Activated B cell treated with CpG ODN at 0.5 μM for 24 hours (primary cell): ENCODE data around the gene REPIN1. TPM values are rescaled to one million over a fixed set of nuclear protein-coding genes. Genes with fewer than 3 reads are reported as not detected.
A peak's percentile ranks its signal among the peaks of the same experiment; 100 is the strongest.

Source experiments
- ATAC-seq: fragments of 200-7000 bp; cut with Tn5 transposase; one replicate; pipeline ENCODE4 v1.10.0; 2021; ENCODE audit warnings: low read depth, mild to moderate bottlenecking, moderate library complexity
- CTCF ChIA-PET: fragments of 350-600 bp; sonication (Branson Sonifier 250); formaldehyde crosslinking; loops from one replicate; lab custom pipeline; 2021; ENCODE audit warnings: antibody characterized with exemption; lab: Charles Lee
- POLR2A ChIA-PET: fragments of 350-600 bp; sonication (Branson Sonifier 250); formaldehyde crosslinking; loops from one replicate; lab custom pipeline; 2021; ENCODE audit warnings: antibody characterized with exemption; lab: Charles Lee
- DNase-seq: peaks from one replicate; pipeline ENCODE4 v3.0.0; 2022
- H3K27ac Mint-ChIP-seq: one replicate; pipeline ENCODE4 v1.8.0; 2020; ENCODE audit warnings: mixed read lengths
- H3K27me3 Mint-ChIP-seq: one replicate; pipeline ENCODE4 v1.8.0; 2021; ENCODE audit warnings: mixed read lengths
- H3K36me3 Mint-ChIP-seq: one replicate; pipeline ENCODE4 v1.8.0; 2021; ENCODE audit warnings: low read depth, mixed read lengths
- H3K4me1 Mint-ChIP-seq: one replicate; pipeline ENCODE4 v1.8.0; 2021; ENCODE audit warnings: mixed read lengths
- H3K4me3 Mint-ChIP-seq: one replicate; pipeline ENCODE4 v1.8.0; 2020; ENCODE audit warnings: mild to moderate bottlenecking, mixed read lengths
- H3K9me3 Mint-ChIP-seq: one replicate; pipeline ENCODE4 v1.8.0; 2020; ENCODE audit warnings: mixed read lengths
- intact Hi-C: fragments of 100-400 bp; cut with micrococcal nuclease; formaldehyde crosslinking; loops from one replicate; pipeline ENCODE4 v1.15.1; 2024
- total RNA-seq: library from RNA; stranded (reverse); gene quantifications from 2 replicates; pipeline ENCODE4 v1.2.3, GENCODE V29; 2022
- TF ChIP-seq, protein P1 (sequence below): fragments of 200-600 bp; IDR thresholded peaks from one replicate; pipeline ENCODE4 v1.8.0; 2022; ENCODE audit warnings: antibody characterized with exemption, mild to moderate bottlenecking

Gene REPIN1
- total RNA-seq, 1 donor from 2014 or later: 116 TPM

DNA sequence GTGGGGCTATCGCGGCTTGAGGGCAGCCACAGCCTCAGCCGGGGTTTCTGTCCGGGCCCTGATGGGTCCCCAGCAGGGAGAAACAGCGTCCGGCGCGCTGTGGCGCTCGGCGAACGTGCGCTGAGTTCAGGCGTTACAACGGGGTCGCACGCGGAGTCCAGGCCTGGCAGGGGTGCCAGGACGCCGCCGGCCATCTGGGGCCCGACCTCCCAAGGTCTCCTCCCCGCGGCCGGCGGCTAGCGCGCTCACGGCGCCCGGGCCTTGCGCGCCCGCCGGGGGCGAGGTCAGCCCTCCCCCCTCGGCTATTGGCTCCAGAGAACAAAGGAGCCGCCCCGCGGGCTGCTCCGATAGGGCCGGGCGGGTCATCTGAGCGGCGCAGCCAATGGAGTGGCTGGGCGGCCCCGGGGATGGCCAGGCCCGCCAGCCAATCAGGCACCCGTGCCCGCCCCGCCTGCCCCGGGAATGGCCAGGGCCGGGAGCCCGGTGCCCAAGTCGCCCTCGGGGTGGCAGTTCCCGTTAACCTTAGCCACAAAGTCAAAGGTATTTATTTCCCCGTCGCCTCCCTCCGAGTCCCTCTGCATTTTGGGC lies 10.3 kb downstream of the REPIN1 start, which contains the start of gene ZNF775:
Gene ZNF775, plus strand, starts transcription at position 478 of the 588 bp plus-strand sequence. CDS start 9,141 bp downstream, outside the sequence.
- POLR2A ChIA-PET: interaction anchor here (0.6 to 4.8 kb wide), 5 partner anchors 11 to 1464 kb away, joined by 6 to 261 read pairs (median 13); partner anchors contain the start of genes ACTR3C, LRRC61 and REPIN1
- intact Hi-C loops: loop anchor here (1.0 to 5.0 kb wide), 10 partner anchors 10 to 704 kb away; partner anchors contain the start of genes ABCB8, ACTR3C, LRRC61 and TMUB1
- no peaks in the 10 kb centered on the region for H3K27me3 Mint-ChIP-seq
- peaks cover 80% of the 10 kb centered on the region for H3K4me1 Mint-ChIP-seq
- CTCF ChIA-PET: interaction anchor here (1.7 to 2.1 kb wide), 2 partner anchors 10 to 11 kb away, joined by 5 to 6 read pairs; partner anchors contain the start of gene REPIN1
- ATAC-seq (peak; percentile 93), DNase-seq (peak; percentile 90)
- H3K4me3 Mint-ChIP-seq: peak within 1 kb of the TSS; percentile 90
- H3K27ac Mint-ChIP-seq: peak within 1 kb of the TSS; percentile 88
- H3K9me3 Mint-ChIP-seq: no peaks in the 10 kb centered on the region
- TF ChIP-seq, protein P1, sequence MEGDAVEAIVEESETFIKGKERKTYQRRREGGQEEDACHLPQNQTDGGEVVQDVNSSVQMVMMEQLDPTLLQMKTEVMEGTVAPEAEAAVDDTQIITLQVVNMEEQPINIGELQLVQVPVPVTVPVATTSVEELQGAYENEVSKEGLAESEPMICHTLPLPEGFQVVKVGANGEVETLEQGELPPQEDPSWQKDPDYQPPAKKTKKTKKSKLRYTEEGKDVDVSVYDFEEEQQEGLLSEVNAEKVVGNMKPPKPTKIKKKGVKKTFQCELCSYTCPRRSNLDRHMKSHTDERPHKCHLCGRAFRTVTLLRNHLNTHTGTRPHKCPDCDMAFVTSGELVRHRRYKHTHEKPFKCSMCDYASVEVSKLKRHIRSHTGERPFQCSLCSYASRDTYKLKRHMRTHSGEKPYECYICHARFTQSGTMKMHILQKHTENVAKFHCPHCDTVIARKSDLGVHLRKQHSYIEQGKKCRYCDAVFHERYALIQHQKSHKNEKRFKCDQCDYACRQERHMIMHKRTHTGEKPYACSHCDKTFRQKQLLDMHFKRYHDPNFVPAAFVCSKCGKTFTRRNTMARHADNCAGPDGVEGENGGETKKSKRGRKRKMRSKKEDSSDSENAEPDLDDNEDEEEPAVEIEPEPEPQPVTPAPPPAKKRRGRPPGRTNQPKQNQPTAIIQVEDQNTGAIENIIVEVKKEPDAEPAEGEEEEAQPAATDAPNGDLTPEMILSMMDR: no peak
- H3K36me3 Mint-ChIP-seq: peaks cover 12% of the 10 kb centered on the region

DNA sequence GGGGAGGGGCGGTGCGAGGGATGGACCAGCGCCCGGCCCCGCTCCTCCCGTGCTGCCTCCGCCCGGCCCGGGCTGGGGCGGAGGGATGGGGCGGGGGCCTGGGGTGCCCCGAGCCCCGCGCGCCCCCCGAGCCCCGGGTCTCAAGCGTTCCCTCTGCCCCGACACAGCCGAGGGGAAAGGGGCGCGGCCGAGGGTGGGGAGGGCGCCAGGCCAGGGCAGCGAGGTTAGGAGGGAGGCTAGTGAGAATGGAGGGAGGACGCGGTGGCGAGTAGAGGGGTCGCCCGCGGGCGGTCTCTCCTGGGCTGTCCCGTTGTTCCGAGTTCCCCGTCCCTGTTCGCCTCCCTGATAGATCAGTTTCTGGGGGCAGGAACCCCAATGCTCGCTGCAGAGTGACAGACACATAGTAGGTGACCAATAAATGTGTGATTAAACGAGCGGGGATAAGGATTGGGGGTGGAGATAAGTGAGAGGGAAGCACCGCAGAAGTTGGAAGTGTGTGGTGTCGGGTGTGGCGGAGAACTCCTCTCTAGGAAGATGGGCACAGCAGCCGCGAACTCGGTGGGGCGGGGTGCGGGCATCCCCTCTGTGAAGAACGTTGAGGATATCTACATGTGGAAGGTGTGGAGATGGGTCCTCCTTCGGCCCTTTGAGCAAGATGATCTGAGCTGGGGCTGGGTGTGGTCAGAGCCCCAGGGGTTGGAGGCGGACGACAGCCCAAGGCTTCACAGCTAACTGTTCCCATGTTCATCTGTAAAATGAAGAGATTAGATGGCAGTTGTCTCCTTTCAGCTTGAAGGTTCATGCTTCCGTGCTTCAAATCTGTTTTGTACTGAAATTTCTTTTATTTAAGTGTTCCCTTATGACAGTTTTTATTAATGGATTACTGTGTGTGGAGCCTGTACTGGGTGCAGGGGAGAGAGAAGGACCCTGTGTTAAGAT lies 11.1 kb downstream of the REPIN1 start:
- DNase-seq (peak; percentile 32), ATAC-seq (no peak)
- Mint-ChIP-seq H3K27me3 (no peaks in the 10 kb centered on the region), H3K27ac (peak overlapping the region; percentile 88), H3K36me3 (peaks cover 5% of the 10 kb centered on the region), H3K9me3 (no peaks in the 10 kb centered on the region), H3K4me3 (peak overlapping the region; percentile 90), H3K4me1 (peaks cover 73% of the 10 kb centered on the region)
- CTCF ChIA-PET: interaction anchor here (0.9 kb wide), 1 partner anchor 26 kb away, joined by 3 read pairs; a partner anchor contains a TSS
- POLR2A ChIA-PET: interaction anchor here (0.5 to 4.8 kb wide), 6 partner anchors 12 to 60 kb away, joined by 3 to 261 read pairs (median 4); partner anchors contain the start of genes ACTR3C, LRRC61 and REPIN1
- TF ChIP-seq, protein P1: no peak
- intact Hi-C loops: loop anchor here (1.0 to 5.0 kb wide), 10 partner anchors 10 to 703 kb away; partner anchors contain the start of genes ABCB8, ACTR3C, LRRC61 and TMUB1

DNA sequence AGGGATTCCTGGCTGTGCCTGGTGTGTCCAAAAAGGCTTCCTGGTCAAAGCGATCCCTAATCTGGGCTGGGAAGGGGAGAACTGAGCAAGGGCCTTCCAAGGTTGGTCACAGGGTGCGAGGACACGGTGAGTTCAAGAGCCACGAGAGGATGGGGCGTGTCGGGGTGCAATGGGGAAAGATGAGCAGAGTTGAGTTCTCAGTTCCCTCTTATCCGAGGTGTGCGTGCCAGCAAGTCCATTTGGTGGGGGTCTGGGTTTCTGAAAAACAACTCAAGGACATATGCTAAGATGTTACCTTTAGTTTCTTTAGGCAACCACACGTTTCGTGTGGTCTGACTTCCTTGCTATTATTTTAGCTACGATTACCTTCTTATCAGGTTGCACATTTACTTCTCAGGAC lies 11.8 kb downstream of the REPIN1 start:
- peaks cover 66% of the 10 kb centered on the region for H3K4me1 Mint-ChIP-seq
- ChIA-PET CTCF (interaction anchor here (0.9 kb wide), 1 partner anchor 25 kb away, joined by 3 read pairs; a partner anchor contains a TSS), POLR2A (interaction anchor here (0.5 to 4.8 kb wide), 8 partner anchors 13 to 61 kb away, joined by 3 to 261 read pairs (median 3); partner anchors contain the start of genes ACTR3C, LRRC61 and REPIN1)
- peak overlapping the region; percentile 88 for H3K27ac Mint-ChIP-seq
- H3K4me3 Mint-ChIP-seq: peak overlapping the region; percentile 90
- DNase-seq (peak; percentile 21), ATAC-seq (no peak)
- intact Hi-C loops: no loop called here
- no peaks in the 10 kb centered on the region for H3K9me3 Mint-ChIP-seq
- TF ChIP-seq, protein P1: no peak
- H3K36me3 Mint-ChIP-seq: peaks cover 4% of the 10 kb centered on the region
- no peaks in the 10 kb centered on the region for H3K27me3 Mint-ChIP-seq

DNA sequence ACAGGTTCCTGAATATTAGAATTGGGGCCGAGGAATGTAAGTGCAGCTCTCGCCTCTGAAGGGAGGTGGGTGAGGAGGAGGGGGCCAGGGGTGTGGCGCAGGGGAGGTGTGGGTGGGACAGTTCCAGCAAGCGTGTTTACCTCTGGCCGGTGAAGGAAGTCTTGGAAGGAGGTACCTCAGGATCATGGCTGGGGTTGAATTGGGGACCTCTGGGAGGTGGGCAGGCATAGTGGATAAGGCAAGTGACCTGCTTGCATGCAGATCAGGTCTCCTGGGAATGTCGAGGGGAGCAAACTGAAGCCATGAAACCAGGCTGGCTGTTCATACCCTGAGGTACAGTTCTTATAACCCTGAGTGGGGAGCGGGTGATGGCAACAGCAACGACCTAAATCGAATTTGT lies 12.5 kb downstream of the REPIN1 start:
- CTCF ChIA-PET: no interaction called here
- H3K4me3 Mint-ChIP-seq: peak overlapping the region; percentile 90
- H3K27ac Mint-ChIP-seq: peak overlapping the region; percentile 88
- H3K36me3 Mint-ChIP-seq: no peaks in the 10 kb centered on the region
- POLR2A ChIA-PET: interaction anchor here (0.9 to 4.8 kb wide), 5 partner anchors 14 to 39 kb away, joined by 3 to 261 read pairs (median 5); partner anchors contain the start of gene REPIN1
- H3K9me3 Mint-ChIP-seq: no peaks in the 10 kb centered on the region
- no peaks in the 10 kb centered on the region for H3K27me3 Mint-ChIP-seq
- TF ChIP-seq, protein P1: no peak
- H3K4me1 Mint-ChIP-seq: peaks cover 59% of the 10 kb centered on the region
- ATAC-seq (no peak), DNase-seq (no peak)
- intact Hi-C loops: no loop called here
